Endothelial cell of umbilical vein (primary cell): ENCODE measurements around the gene CCDC18. TPM values are rescaled to one million over a fixed set of nuclear protein-coding genes. Genes with fewer than 3 reads are reported as not detected.

Source experiments
- BruUV-seq: library from RNA; stranded (reverse); fragments of 400-500 nt; replicated peaks from 2 replicates; lab custom pipeline; 2021; lab: Mats Ljungman, UMichigan
- CTCF ChIA-PET: fragments of 300-600, 350-600 bp; sonication (Branson Sonifier 250); formaldehyde crosslinking; loops from one replicate; lab custom pipeline; 2021; ENCODE audit warnings: antibody characterized with exemption, inconsistent platforms; lab: Charles Lee
- POLR2A ChIA-PET: fragments of 300-600, 350-600 bp; sonication (Branson Sonifier 250); formaldehyde crosslinking; loops from one replicate; lab custom pipeline; 2021; ENCODE audit warnings: antibody characterized with exemption, inconsistent platforms; lab: Charles Lee
- DNase-seq: peaks from one replicate; pipeline ENCODE4 v3.0.0-alpha.2; 2011; ENCODE audit warnings: low read depth, low spot score
- FAIRE-seq: peaks from 2 replicates; lab custom pipeline; 2011; peaks lifted over from hg19 to GRCh38; lab: Jason Lieb, UNC
- H2AFZ ChIP-seq: 2 replicates; pipeline ENCODE4 v1.6.0; 2012; ENCODE audit warnings: low read depth, low read length, control low read depth, inconsistent platforms
- H3K27ac ChIP-seq: 2 replicates; pipeline ENCODE4 v1.5.1; 2011; ENCODE audit warnings: low read depth, mild to moderate bottlenecking, control low read depth, low read length, moderate library complexity; ENCODE audit not compliant: insufficient read depth
- H3K27me3 ChIP-seq, 2 experiments: 2 replicates each; pipeline versions ENCODE4 v1.6.0 to v1.6.1; 2011; ENCODE audit warnings: low read length in 2 of 2, mixed read lengths in 1 of 2; ENCODE audit not compliant: control insufficient read depth in 2 of 2, insufficient read depth in 2 of 2
- H3K36me3 ChIP-seq, 2 experiments: 2 replicates in 1 of 2; 3 replicates in 1 of 2; pipeline ENCODE4 v1.5.1; 2011; ENCODE audit warnings: low read length in 2 of 2, mild to moderate bottlenecking in 1 of 2, moderate library complexity in 1 of 2; ENCODE audit not compliant: control insufficient read depth in 2 of 2, insufficient read depth in 2 of 2; ENCODE audit errors: extremely low read depth in 1 of 2
- H3K4me1 ChIP-seq: 3 replicates; pipeline ENCODE4 v1.5.1; 2011; ENCODE audit warnings: mild to moderate bottlenecking, low read length; ENCODE audit not compliant: control insufficient read depth, insufficient read depth; ENCODE audit errors: extremely low read depth
- H3K4me2 ChIP-seq: 2 replicates; pipeline ENCODE4 v1.6.1; 2011; ENCODE audit warnings: low read length, control low read depth, mixed read lengths; ENCODE audit not compliant: insufficient read depth
- H3K4me3 ChIP-seq, 3 experiments: fragments of 200-600 bp in 1 of 3; sonication (generic), shearing (Covaris generic) in 1 of 3; replicated peaks in 1 of 3; 2 replicates each; pipeline ENCODE4 v1.5.1; 2011 to 2016; ENCODE audit warnings: control low read depth in 3 of 3, low read length in 3 of 3, mild to moderate bottlenecking in 2 of 3, inconsistent platforms in 1 of 3, low read depth in 1 of 3, moderate library complexity in 1 of 3; ENCODE audit not compliant: insufficient read depth in 1 of 3
- H3K79me2 ChIP-seq: 2 replicates; pipeline ENCODE4 v1.6.0; 2012; ENCODE audit warnings: low read length, inconsistent platforms; ENCODE audit not compliant: control insufficient read depth, insufficient read depth
- H3K9ac ChIP-seq: replicated peaks from 2 replicates; pipeline ENCODE3; 2011; ENCODE audit warnings: low read length, control low read depth; ENCODE audit not compliant: insufficient read depth; ENCODE audit errors: extremely low read depth
- H3K9me1 ChIP-seq: replicated peaks from 3 replicates; pipeline ENCODE4 v1.6.0; 2011; ENCODE audit warnings: mild to moderate bottlenecking, low read length; ENCODE audit not compliant: control insufficient read depth, insufficient read depth; ENCODE audit errors: extremely low read depth
- H3K9me3 ChIP-seq: replicated peaks from 2 replicates; pipeline ENCODE4 v1.5.1; 2012; ENCODE audit warnings: low read length, inconsistent platforms; ENCODE audit not compliant: control insufficient read depth, insufficient read depth
- H4K20me1 ChIP-seq: replicated peaks from 2 replicates; pipeline ENCODE3; 2011; ENCODE audit warnings: mild to moderate bottlenecking, low read length; ENCODE audit not compliant: control insufficient read depth, insufficient read depth; ENCODE audit errors: extremely low read depth
- MYC ChIP-seq: IDR thresholded peaks from one replicate; pipeline ENCODE4 v1.6.1; 2011; ENCODE audit warnings: mild to moderate bottlenecking, low read depth, low read length
- POLR2AphosphoS5 ChIP-seq: IDR thresholded peaks from 2 replicates; pipeline ENCODE4 v1.6.1; 2012; ENCODE audit warnings: low read depth, mild to moderate bottlenecking, control low read depth, low read length, moderate library complexity; ENCODE audit not compliant: insufficient read depth
- dilution Hi-C: fragments of 300-500 bp; cut with MboI; formaldehyde crosslinking; loops from one replicate; pipeline ENCODE4 v1.15.0; 2019; ENCODE audit warnings: low sequenced_read_pairs; ENCODE audit not compliant: extremely low pct_ligation_motif_present
- intact Hi-C: fragments of 100-400 bp; cut with micrococcal nuclease; formaldehyde crosslinking; loops from one replicate; pipeline ENCODE4 v1.10.0; 2022
- polyA plus RNA-seq, 4 experiments: library from polyadenylated mRNA; depleted of rRNA in 3 of 4; stranded (reverse) in 3 of 4; unstranded in 1 of 4; fragments of >200 nt; gene quantifications; 2 replicates each; pipeline versions ENCODE4 v1.2.1 to v1.2.3, GENCODE V29; 2011 to 2012; ENCODE audit warnings: missing spikeins in 1 of 4
- total RNA-seq: library from RNA; stranded (reverse); gene quantifications from 2 replicates; pipeline ENCODE4 v1.2.3, GENCODE V29; 2021

The CCDC18 gene
- total and polyA plus RNA-seq, 2 donors (not counting 3 experiments of a cell fraction or from before 2014, with no cell fraction given), result 2.2 to 11.2 TPM

GRCh38 chr1:93244298-93245069 is 64.0 kb downstream of the CCDC18 start:
- ChIA-PET POLR2A (no interaction called here), CTCF (no interaction called here)
- DNase-seq (no peak), FAIRE-seq (no peak)
- no peaks in the 10 kb centered on the region for H3K4me1 ChIP-seq
- TF ChIP-seq MYC (no peak), POLR2AphosphoS5 (no peak)
- H3K4me2 ChIP-seq, result no peak overlapping the region
- no peaks in the 10 kb centered on the region for H3K9me3 ChIP-seq
- H3K27ac ChIP-seq, result no peak overlapping the region
- H4K20me1 ChIP-seq, result no peaks in the 10 kb centered on the region
- dilution Hi-C loops (no loop called here), intact Hi-C loops (no loop called here)
- BruUV-seq, result no TSS peak
- H3K9me1 ChIP-seq, result no peaks in the 10 kb centered on the region
- H3K27me3 ChIP-seq, result no peaks in the 10 kb centered on the region
- no peaks in the 10 kb centered on the region for H3K79me2 ChIP-seq
- H3K36me3 ChIP-seq, result peaks cover 0 to 3% of the 10 kb centered on the region in 2 experiments
- no peak overlapping the region for H3K4me3 ChIP-seq
- no peak overlapping the region for H2AFZ ChIP-seq
- no peak overlapping the region for H3K9ac ChIP-seq

GRCh38 chr1:93251966-93252365 is 71.4 kb downstream of the CCDC18 start:
- Histone ChIP-seq H3K27ac (no peak overlapping the region), H3K4me1 (no peaks in the 10 kb centered on the region), H3K9me3 (no peaks in the 10 kb centered on the region), H3K4me2 (no peak overlapping the region), H3K4me3 (no peak overlapping the region), H3K36me3 (no peaks in the 10 kb centered on the region), H3K9me1 (no peaks in the 10 kb centered on the region), H3K9ac (no peak overlapping the region), H2AFZ (no peak overlapping the region), H4K20me1 (no peaks in the 10 kb centered on the region), H3K79me2 (no peaks in the 10 kb centered on the region), H3K27me3 (no peaks in the 10 kb centered on the region)
- DNase-seq, result no peak
- dilution Hi-C loops (no loop called here), intact Hi-C loops (no loop called here)
- ChIA-PET POLR2A (no interaction called here), CTCF (no interaction called here)
- BruUV-seq, result no TSS peak
- TF ChIP-seq POLR2AphosphoS5, result no peak
- no peak for FAIRE-seq
